ENCODE measurements around the gene LRRC27. TPM values are rescaled to one million over a fixed set of nuclear protein-coding genes. Genes with fewer than 3 reads are reported as not detected.

LRRC27 gene
- total RNA-seq, 1 donor from 2014 or later: 5.8 TPM

- no peak for DNase-seq (ENCODE audit: low read depth)
- TF ChIP-seq, protein P1, sequence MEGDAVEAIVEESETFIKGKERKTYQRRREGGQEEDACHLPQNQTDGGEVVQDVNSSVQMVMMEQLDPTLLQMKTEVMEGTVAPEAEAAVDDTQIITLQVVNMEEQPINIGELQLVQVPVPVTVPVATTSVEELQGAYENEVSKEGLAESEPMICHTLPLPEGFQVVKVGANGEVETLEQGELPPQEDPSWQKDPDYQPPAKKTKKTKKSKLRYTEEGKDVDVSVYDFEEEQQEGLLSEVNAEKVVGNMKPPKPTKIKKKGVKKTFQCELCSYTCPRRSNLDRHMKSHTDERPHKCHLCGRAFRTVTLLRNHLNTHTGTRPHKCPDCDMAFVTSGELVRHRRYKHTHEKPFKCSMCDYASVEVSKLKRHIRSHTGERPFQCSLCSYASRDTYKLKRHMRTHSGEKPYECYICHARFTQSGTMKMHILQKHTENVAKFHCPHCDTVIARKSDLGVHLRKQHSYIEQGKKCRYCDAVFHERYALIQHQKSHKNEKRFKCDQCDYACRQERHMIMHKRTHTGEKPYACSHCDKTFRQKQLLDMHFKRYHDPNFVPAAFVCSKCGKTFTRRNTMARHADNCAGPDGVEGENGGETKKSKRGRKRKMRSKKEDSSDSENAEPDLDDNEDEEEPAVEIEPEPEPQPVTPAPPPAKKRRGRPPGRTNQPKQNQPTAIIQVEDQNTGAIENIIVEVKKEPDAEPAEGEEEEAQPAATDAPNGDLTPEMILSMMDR (conservative IDR thresholded peaks at IDR 0.05; ENCODE audit: low read depth, low read length): no peak
- no peak overlapping the region for H3K4me3 ChIP-seq (ENCODE audit: low read depth, low read length)
Observed at GRCh38 chr10:132370426-132371340, 38.7 kb downstream of the LRRC27 start.

- no peak for DNase-seq (ENCODE audit: low read depth)
- H3K4me3 ChIP-seq (ENCODE audit: low read depth, low read length): no peak overlapping the region
- TF ChIP-seq, protein P1 (conservative IDR thresholded peaks at IDR 0.05; ENCODE audit: low read depth, low read length): peak; percentile 48
Observed at GRCh38 chr10:132371641-132372081, 39.7 kb downstream of the LRRC27 start.

- H3K4me3 ChIP-seq (ENCODE audit: low read depth, low read length): no peak overlapping the region
- TF ChIP-seq, protein P1 (conservative IDR thresholded peaks at IDR 0.05; ENCODE audit: low read depth, low read length): no peak
- no peak for DNase-seq (ENCODE audit: low read depth)
Observed at GRCh38 chr10:132372516-132373095, 40.6 kb downstream of the LRRC27 start.

- TF ChIP-seq, protein P1 (conservative IDR thresholded peaks at IDR 0.05; ENCODE audit: low read depth, low read length): no peak
- no peak for DNase-seq (ENCODE audit: low read depth)
- no peak overlapping the region for H3K4me3 ChIP-seq (ENCODE audit: low read depth, low read length)
Observed at GRCh38 chr10:132373241-132373955, 41.4 kb downstream of the LRRC27 start.

- DNase-seq (ENCODE audit: low read depth): no peak
- no peak overlapping the region for H3K4me3 ChIP-seq (ENCODE audit: low read depth, low read length)
- TF ChIP-seq, protein P1 (conservative IDR thresholded peaks at IDR 0.05; ENCODE audit: low read depth, low read length): no peak
Observed at GRCh38 chr10:132374176-132374575, 42.2 kb downstream of the LRRC27 start.

- DNase-seq (ENCODE audit: low read depth): no peak
- TF ChIP-seq, protein P1 (conservative IDR thresholded peaks at IDR 0.05; ENCODE audit: low read depth, low read length): no peak
- H3K4me3 ChIP-seq (ENCODE audit: low read depth, low read length): no peak overlapping the region
Observed at GRCh38 chr10:132374612-132375011, 42.6 kb downstream of the LRRC27 start.

Measured in epithelial cell of proximal tubule (primary cell).